DND-41 (cell line): ENCODE measurements around the gene MYH16.

ENCODE experiments used
- EZH2 ChIP-seq: IDR thresholded peaks from 3 replicates; pipeline ENCODE4 v1.6.1; 2012; ENCODE audit warnings: borderline replicate concordance, low read depth, mild to moderate bottlenecking, moderate library complexity, low read length, inconsistent platforms; ENCODE audit not compliant: severe bottlenecking
- TF ChIP-seq, protein P1 (sequence below): IDR thresholded peaks from 2 replicates; pipeline ENCODE4 v1.5.1; 2012; ENCODE audit warnings: borderline replicate concordance, low read length, moderate library complexity, mild to moderate bottlenecking; ENCODE audit not compliant: poor library complexity, severe bottlenecking; ENCODE audit errors: extremely low read depth

DNA sequence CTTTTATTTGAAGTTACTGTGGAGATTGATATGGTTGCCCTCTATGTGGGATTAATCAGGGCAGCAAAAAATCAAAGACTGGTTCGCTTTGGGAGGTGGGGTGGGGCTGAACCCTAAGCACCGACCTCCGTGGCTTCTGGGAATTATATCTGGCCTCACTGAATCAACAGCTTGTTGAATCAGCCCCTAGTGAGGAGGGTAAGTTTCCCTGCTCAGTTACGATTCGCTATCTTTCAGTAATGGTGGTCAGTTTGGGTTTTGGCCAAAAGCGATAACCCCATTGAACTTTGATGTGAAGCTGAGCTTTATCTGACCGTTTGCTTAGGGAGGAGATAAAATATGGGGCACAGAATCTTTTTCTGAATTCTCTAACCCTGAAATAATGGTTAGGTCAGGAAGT, 36.5 kb downstream of the MYH16 start:
- TF ChIP-seq, protein P1, sequence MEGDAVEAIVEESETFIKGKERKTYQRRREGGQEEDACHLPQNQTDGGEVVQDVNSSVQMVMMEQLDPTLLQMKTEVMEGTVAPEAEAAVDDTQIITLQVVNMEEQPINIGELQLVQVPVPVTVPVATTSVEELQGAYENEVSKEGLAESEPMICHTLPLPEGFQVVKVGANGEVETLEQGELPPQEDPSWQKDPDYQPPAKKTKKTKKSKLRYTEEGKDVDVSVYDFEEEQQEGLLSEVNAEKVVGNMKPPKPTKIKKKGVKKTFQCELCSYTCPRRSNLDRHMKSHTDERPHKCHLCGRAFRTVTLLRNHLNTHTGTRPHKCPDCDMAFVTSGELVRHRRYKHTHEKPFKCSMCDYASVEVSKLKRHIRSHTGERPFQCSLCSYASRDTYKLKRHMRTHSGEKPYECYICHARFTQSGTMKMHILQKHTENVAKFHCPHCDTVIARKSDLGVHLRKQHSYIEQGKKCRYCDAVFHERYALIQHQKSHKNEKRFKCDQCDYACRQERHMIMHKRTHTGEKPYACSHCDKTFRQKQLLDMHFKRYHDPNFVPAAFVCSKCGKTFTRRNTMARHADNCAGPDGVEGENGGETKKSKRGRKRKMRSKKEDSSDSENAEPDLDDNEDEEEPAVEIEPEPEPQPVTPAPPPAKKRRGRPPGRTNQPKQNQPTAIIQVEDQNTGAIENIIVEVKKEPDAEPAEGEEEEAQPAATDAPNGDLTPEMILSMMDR = no peak
- TF ChIP-seq EZH2 = no peak
